Left colon (tissue), 2 donors: Measurements from ENCODE around the gene ZDHHC7. TPM values are rescaled to one million over a fixed set of nuclear protein-coding genes. Genes with fewer than 3 reads are reported as not detected.
A peak's percentile ranks its signal among the peaks of the same experiment; 100 is the strongest.
"Not testable (repeated sequence)": the region's sequence is repeated elsewhere in the genome, so short reads cannot be mapped to it uniquely, and the experiment has no call there.

Experiments used
- ATAC-seq: fragments of 200-7000 bp; cut with Tn5 transposase; one replicate; pipeline ENCODE4 v1.9.1; 2020; ENCODE audit warnings: mild to moderate bottlenecking, moderate library complexity
- DNase-seq, 2 donors: peaks; one replicate each; pipeline ENCODE4 v3.0.0-alpha.2; 2020
- intact Hi-C, 2 donors: fragments of 100-400 bp; cut with DNase I in 1 of 2; cut with micrococcal nuclease in 1 of 2; formaldehyde crosslinking; loops; one replicate each; pipeline versions ENCODE4 v1.11.2 to v1.14.0; 2022; cut with DNase I, micrococcal nuclease
- total RNA-seq, 2 donors: library from RNA; stranded (reverse); fragmentation: NEBNext Ultra II Directional; extraction: Animal tissue kit (Norgen Biotek cat#: 25700); gene quantifications; one replicate each; pipeline ENCODE4 v1.2.1, GENCODE V29; 2021
- donor health status: DM: no; HTN: no; CAD: no.
- donor health status: DM: yes; HTN: yes; CAD: no.

ZDHHC7 gene
- total RNA-seq, 2 donors from 2014 or later = 73.9 to 76.9 TPM

DNA sequence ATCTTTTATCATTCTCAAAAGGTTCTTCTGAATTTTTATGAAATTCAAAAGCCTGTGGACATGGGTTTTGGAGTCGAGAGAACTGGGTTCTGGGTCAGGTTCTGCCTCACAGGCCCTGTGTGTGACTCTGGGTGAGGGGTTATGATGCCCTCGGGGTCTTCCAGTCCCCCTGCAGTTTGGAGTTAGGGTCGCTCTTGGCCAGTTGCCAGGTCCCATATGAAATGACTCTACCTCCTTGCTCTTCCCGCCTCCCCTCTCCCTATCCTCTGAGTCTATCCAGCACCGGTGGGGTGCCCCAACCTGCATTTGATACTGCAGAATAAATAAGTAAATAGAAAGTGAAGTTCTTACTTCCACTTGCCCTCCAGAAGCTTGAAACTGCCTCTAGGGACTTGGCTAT is 54.1 kb downstream of the ZDHHC7 start:
- DNase-seq = no peak
- ATAC-seq = no peak
- intact Hi-C loops = no loop called here

GRCh38 chr16:84955427-84955826 is 55.9 kb downstream of the ZDHHC7 start:
- peak; percentile 20 for ATAC-seq

DNA sequence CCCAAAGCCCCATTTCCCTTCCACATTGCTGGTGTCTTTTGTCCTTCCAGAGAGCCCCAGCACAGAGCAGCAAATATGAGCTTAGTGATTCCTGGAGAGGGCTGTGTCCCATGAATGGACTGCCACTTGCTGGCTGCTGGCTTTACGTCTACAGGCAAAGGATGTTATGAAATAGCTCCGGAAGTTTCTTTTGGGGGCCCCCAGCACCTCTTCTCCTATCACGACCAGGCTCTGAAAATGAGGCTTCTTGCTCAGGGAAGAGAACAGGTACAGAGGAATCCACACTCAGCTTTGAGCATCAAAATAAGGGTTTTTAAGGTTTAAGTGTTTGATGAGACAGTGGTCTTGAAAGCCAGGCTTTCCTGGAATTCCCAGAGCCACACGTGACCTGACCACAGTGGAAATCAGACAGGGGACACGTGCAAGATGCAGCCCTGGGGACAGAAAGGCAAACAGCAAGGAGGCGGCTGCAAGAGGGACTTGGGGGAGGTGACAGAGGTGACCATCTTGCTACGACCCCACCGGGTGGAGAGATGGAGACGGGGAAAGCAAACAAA is 58.1 kb downstream of the ZDHHC7 start:
- DNase-seq = no peak
- intact Hi-C loops = loop anchor here in 1 of 2 donors (5.0 kb wide), 1 partner anchor 201 kb away; no protein-coding TSS in a partner anchor
- no peak for ATAC-seq

More at GRCh38 chr16:84955427-84955826, 55.9 kb downstream of the ZDHHC7 start:
- no peak for DNase-seq
- intact Hi-C loops = no loop called here

GRCh38 chr16:84952335-84953189 is 58.8 kb downstream of the ZDHHC7 start:
- ATAC-seq (peak; percentile 94), DNase-seq (peak; percentile 73 to 78)
- intact Hi-C loops = loop anchor here in 1 of 2 donors (5.0 kb wide), 1 partner anchor 200 kb away; no protein-coding TSS in a partner anchor

DNA sequence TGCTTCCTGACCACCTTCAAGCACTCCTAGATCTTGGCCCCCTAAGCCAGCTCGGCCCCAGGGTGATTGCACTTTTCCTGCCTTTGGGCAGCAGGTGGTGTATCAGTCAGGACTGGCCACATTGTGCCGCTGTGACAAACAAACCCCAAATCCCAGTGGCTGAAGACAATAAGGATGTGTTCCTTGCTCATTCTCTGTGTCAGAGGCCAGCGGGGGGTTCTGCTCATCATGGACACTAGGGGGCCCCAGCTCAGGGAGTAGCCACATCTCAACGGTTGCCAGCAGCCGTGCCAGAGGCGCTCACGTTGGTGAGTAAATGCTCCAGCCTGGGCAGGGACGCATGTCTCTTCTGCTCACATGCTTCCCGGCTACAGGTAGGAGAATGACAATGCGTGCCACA is 60.4 kb downstream of the ZDHHC7 start:
- ATAC-seq (no peak), DNase-seq (no peak)
- intact Hi-C loops = loop anchor here in 1 of 2 donors (5.0 kb wide), 1 partner anchor 199 kb away; no protein-coding TSS in a partner anchor

DNA sequence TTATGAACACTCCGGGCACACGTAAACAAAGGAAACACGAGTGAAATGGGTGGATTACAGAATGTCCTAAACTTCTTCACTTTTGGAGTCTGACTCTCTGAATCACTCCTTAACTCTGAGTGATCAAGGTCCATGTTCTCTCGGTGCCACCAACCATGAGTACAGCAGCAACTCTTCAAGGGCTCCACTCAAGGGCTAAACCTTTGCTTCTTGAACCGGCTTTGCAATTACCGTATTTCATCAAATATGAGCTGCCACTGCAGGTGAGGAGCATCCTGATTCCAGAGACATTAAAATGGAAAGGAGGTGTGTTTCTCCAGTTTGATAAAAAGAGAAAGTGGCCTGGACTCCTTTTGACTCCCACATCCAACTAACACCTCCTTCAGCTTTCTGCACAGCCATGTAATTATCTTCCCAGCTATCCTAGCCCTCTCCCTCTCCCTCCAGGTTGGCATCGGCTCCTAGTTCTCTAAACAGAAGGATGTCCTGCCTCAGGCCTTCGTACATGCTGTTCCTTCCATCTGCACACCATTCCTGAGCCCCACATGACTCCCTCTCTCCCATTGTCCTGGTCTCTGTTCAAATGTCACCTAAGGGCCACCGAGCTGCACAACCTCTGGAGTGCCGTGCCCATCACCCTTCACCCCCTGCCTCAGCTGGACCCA is 61.4 kb downstream of the ZDHHC7 start:
- ATAC-seq (no peak), DNase-seq (no peak)
- intact Hi-C loops = loop anchor here in 1 of 2 donors (5.0 kb wide), 1 partner anchor 198 kb away; no protein-coding TSS in a partner anchor

GRCh38 chr16:84948851-84949610 is 62.3 kb downstream of the ZDHHC7 start:
- DNase-seq (no peak), ATAC-seq (no peak)
- intact Hi-C loops = no loop called here

DNA sequence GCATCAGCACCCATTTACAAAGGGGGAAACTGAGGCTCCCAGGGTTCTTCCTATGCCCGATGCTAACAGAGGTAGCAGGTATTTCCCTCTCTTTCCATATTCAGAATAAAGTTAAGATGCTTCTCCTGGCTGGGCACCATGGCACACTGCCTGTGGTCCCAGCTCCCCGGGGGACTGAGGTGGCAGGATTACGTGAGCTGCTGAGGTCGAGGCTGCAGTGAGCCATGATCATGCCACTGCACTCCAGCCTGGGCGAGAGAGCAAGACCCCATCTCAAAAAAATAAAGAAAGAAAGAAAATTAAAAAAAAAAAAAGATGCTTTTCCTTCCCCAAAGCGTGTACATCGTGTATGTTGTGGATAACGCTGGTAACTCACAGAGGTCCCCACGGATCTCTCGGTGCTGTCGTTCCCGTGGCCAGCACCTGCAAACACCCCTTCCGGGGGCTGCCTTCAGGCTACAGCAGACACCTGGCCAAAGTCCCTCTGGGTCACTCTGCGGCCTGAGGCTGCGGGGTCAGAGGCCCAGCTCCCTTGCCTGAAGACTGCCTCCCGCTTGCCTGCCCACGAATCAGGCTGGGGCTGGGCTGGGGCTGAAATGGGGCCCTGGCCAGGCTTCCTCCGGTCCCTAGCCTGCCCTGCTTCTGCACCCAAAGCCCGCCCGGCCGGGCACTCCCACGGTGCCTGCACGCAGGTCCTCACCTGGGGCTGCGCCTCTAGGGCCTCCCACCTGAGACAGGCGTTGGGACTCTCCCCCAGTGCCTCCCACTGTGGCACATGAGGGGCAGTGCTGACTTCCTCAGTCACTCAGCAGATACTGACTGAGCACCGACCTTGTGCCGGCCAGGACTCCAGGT is 63.1 kb downstream of the ZDHHC7 start:
- ATAC-seq (no peak), DNase-seq (no peak)
- intact Hi-C loops = no loop called here

GRCh38 chr16:84947022-84947421 is 64.3 kb downstream of the ZDHHC7 start:
- ATAC-seq (peak; percentile 85), DNase-seq (peak; percentile 54 to 60)
- intact Hi-C loops = no loop called here

DNA sequence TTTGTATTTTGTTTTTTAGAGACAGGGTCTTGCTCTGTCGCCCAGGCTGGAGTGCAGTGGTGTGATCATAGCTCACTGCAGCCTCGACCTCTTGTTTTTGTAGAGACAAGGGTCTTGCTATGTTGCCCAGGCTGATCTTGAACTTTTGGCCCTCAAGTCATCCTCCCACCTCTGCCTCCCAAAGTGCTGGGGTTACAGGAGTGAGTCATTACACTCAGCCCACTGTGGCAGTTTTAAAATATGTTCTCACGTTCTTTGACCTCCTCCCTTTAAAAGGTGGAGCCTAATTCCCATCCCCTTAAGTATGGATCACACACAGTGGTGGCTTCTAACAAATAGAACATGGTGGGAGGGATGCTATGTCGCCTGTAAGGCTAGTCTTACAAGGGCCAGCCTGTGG is 67.7 kb downstream of the ZDHHC7 start:
- intact Hi-C loops = no loop called here
- ATAC-seq = no peak
- no peak for DNase-seq

DNA sequence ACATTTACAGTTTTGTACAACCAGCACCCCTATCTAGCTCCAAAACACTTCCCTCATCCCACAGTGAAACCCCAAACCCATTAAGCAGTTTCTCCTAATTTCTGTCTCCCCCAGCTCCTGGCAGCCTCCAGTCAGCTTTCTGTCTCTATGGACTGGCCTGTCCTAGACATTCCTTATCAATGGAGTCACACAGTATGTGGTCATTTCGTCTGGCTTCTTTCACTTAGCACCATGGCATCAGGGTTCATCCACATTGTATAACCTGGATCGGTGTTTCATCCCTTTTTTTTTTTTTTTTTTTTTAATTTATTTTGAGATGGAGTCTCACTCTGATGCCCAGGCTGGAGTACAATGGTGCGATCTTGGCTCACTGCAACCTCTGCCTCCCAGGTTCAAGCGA is 68.5 kb downstream of the ZDHHC7 start:
- DNase-seq (no peak), ATAC-seq (no peak)
- intact Hi-C loops = no loop called here

GRCh38 chr16:84941921-84942320 is 69.4 kb downstream of the ZDHHC7 start:
- intact Hi-C loops = no loop called here
- ATAC-seq (no peak), DNase-seq (no peak)

DNA sequence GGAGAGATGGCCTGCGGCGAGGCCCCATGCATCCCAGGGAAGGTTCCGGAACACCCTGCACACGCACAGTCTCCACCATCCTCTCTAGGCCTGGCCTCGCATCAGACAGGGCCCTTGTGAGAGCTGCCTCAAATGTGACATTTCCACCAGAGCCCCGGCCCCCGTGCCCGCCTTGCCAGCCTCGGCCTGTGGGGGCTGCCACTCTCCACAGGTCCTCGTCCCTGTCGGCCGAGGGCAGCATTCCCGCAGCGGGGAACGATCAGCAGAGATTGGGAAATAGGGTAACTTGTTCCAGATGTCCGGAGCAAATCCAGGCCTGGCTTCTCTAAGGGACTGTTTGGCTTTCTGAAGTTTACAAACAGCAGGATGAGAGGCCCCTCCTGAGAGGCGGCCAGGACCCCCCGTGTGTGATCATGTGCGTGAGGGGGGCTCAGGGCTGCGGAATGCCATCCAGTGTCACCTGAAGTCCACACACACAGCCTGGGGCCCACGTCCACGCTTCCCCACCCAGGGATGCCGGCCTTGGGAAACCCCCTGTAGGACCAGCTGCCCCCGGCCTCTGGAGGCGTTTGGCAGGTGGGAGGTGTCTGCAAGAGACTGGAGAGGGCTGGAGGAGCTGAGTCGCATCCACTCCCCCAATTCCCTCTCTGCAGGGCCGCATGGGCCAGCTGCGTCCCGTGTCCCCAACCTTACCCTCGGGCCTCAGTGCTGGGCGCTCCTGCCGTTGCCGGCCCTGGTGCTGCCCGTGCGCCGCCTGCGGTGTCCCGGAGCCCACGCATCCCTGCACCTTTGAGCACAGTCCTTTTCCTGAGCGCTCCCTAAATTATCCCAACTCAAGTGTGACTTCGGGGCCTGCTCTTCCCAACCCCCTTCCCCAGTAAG is 70.4 kb downstream of the ZDHHC7 start:
- no peak for DNase-seq
- intact Hi-C loops = no loop called here

GRCh38 chr16:84938616-84939015 is 72.7 kb downstream of the ZDHHC7 start:
- DNase-seq, intact Hi-C loops, ATAC-seq: not testable (repeated sequence)

More for the DNA sequence above, 70.4 kb downstream of the ZDHHC7 start:
- no peak for ATAC-seq

GRCh38 chr16:84937196-84938005 is 73.9 kb downstream of the ZDHHC7 start:
- ATAC-seq = no peak
- no peak for DNase-seq
- intact Hi-C loops = no loop called here
